AG10803 (cell line): Measurements from ENCODE around the gene ARHGEF16.
A peak's percentile ranks its signal among the peaks of the same experiment; 100 is the strongest.

Experiments used
- DNase-seq: peaks from one replicate; pipeline ENCODE4 v3.0.0; 2010; ENCODE audit warnings: low read depth
- H3K4me3 ChIP-seq: 2 replicates; pipeline ENCODE4 v1.5.1; 2011; ENCODE audit warnings: mild to moderate bottlenecking, low read length, control low read depth
- TF ChIP-seq, protein P1 (sequence below): conservative IDR thresholded peaks from 2 replicates; pipeline ENCODE4 v1.5.1; 2011; ENCODE audit warnings: mild to moderate bottlenecking, low read length, control low read depth, inconsistent platforms

Gene ARHGEF16

DNA sequence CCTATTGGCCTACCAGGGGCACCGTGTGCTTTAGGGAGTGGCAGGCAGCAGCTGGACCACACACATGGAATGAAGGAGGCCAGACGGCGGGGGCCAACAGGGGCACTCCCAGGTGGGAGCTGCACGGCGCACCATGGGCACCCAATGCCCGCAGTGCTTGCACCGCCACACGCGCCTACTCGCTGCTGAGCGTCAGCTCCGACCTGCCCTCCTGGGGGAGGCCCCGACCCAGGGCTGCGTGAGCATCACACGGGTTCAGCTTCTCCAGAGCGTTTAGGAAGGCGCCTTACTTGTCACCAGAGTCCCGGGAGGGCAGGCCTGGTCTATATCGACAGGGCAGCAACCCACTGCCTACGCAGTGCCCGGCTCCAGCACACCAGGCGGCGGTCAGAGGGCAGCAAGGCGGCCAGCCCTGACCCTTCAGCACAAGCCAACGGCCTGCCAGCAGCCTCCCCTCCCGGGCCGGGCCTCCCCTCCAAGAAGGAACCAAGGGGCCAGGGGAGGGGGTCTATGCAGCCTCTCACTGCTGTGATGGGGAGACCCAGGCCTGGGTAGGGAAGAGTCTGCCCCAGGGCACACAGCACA is 64.9 kb downstream of the ARHGEF16 start:
- H3K4me3 ChIP-seq, result no peak overlapping the region
- DNase-seq, result no peak
- TF ChIP-seq, protein P1, sequence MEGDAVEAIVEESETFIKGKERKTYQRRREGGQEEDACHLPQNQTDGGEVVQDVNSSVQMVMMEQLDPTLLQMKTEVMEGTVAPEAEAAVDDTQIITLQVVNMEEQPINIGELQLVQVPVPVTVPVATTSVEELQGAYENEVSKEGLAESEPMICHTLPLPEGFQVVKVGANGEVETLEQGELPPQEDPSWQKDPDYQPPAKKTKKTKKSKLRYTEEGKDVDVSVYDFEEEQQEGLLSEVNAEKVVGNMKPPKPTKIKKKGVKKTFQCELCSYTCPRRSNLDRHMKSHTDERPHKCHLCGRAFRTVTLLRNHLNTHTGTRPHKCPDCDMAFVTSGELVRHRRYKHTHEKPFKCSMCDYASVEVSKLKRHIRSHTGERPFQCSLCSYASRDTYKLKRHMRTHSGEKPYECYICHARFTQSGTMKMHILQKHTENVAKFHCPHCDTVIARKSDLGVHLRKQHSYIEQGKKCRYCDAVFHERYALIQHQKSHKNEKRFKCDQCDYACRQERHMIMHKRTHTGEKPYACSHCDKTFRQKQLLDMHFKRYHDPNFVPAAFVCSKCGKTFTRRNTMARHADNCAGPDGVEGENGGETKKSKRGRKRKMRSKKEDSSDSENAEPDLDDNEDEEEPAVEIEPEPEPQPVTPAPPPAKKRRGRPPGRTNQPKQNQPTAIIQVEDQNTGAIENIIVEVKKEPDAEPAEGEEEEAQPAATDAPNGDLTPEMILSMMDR, result no peak

DNA sequence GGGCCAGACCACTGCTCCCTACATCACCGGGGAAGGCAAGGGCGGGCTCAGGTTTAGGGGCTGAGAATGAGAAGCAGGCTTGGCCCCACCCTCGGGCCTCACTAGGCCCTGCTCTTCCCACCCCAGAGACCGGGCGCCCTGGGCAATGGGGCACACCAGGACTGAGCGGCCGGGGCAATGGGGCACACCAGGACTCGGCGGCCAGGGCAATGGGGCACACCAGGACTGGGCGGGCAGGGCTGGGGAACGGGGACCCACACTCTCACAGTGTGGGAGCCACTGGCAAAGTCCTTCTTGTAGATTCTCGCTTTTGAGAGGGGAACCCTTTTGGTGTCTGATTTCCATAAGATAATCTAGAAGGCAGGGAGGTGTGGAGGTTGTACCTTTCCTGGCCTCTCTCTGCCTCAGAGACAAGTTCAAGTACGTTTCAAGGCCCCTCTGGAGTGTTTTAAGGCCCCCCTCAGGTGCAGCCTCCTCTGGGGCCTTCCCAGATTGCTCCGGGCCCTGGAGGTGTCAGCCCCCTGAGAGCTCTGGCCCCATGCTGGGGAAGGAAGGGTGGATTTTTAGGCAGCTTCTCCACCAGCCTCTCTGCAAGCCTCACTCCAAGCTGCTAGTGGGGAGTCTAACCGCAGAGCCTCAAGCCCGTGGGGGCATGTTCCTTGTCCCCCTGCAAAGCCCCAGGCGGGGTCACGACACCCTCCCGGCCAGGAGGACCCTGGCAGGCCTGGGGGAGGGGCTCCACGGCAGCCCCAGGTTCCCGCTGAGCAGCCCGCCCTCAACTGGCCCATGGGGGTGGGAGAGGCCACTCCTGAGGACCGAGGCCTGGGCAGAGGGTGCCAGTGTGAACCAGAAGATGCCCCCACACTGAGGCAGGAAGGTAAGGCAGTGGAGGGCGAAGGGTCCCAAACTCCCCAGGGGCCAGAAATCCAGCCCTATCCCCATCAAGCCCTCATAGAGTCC is 66.2 kb downstream of the ARHGEF16 start:
- no peak for DNase-seq
- TF ChIP-seq, protein P1, result no peak
- no peak overlapping the region for H3K4me3 ChIP-seq

DNA sequence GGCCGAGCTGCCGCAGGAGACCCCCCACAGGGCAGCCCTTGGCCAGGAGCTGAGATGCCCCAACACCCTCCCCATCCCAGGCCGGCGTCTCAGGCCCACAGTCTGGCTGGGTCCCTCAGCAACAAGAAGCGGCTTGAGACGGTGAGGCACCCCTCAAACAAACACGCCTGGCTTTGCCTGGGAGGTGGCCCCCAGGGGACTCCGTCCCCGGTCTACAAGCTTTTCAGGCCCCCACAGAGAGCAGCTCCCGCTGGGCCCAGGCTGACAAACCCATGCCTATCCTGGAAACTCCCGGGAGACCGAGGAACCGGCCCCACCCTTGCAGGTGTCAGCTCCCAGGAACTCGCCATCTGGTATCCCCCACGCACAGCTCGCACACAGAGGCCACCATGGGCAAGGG is 67.0 kb downstream of the ARHGEF16 start:
- DNase-seq, result no peak
- TF ChIP-seq, protein P1, result no peak
- no peak overlapping the region for H3K4me3 ChIP-seq

- TF ChIP-seq, protein P1, result no peak
- no peak overlapping the region for H3K4me3 ChIP-seq
- no peak for DNase-seq
Measured at GRCh38 chr1:3522112-3522511, 67.6 kb downstream of the ARHGEF16 start.

- peak; percentile 95 for DNase-seq
- TF ChIP-seq, protein P1, result no peak
- H3K4me3 ChIP-seq, result peak overlapping the region; percentile 33
Measured at GRCh38 chr1:3522564-3523265, 68.2 kb downstream of the ARHGEF16 start.

DNA sequence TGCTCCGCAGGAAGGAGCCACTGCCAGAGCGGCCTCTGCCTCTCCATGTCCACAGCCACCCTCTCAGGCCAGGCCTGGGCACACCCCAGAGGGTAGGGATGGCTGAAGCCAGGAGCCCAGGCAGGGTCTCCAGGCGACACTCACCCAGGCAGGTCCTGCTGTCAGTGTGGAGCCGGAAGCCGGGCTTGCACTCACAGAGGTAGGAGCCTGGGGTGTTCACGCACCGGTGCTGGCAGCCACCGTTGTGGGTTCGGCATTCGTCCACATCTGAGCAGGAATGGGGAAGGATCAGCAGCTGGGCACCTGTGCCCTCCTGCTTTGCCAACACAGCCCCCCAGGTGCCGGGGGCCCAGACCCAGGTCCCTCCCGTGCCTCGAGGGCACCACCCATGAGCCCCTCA is 69.5 kb downstream of the ARHGEF16 start:
- TF ChIP-seq, protein P1, result no peak
- no peak overlapping the region for H3K4me3 ChIP-seq
- DNase-seq, result no peak
